ENCODE results near the gene ALG3. TPM values are rescaled to one million over a fixed set of nuclear protein-coding genes. Genes with fewer than 3 reads are reported as not detected.
"Not testable (repeated sequence)": the region's sequence is repeated elsewhere in the genome, so short reads cannot be mapped to it uniquely, and the experiment has no call there.

ALG3 gene
- polyA plus RNA-seq (ENCODE audit: insufficient read length in 4 of 4), result 10 to 100 TPM; 29.2 to 40.6 (median 36.8) TPM

DNA sequence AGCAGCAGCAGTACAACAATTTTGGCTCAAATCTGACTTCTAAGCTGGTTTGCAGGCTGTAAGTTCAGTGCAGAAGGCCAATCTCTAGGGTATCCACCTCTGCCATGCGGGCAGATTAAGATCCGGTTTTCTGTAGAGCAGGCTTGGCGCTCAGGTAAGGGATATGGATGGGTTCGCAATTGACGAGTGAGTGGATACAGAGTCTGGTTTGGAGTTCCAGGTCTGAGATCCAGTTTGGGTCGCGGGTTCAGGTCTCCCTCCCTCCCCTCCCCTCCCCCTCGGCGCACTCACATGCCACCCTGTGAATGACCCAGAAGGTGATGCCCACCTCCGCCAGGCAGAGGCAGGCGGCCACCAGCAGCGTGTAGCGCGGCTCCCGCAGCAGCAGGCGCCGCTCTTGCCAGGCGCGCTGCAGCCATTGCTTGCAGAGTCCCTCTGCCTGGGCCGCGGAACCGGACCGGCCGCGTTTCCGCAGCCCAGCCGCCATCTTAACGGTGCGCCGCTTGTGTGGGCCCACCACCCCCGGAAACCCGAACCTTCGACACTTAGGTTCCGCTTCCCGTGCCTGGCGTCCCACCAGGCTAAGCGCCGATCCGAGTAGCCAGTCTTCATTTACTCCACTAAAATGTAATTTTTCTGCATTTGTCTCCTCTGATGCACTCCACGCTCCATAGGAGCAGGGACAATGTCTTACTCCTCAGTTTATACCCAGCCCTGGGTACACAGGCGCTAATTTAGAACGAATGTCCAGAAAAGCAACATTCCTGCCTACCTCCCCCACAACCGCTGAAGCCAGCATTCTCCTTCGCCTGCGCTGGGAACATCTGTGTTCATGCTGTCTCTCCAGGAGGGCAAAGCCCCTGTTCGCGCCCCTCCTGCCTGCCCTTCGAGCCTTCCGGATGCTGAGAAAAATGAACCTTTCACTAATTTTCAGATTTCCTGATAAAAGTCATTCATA lies at the start of gene ALG3:
ALG3 (minus strand) TSS at position 509 of the 958 bp plus-strand sequence; CDS start at position 487, 22 bp downstream.
- peak; percentile 73 to 85 (median 75) for DNase-seq (ENCODE audit: low read depth in 4 of 4, low spot score in 3 of 4)

DNA sequence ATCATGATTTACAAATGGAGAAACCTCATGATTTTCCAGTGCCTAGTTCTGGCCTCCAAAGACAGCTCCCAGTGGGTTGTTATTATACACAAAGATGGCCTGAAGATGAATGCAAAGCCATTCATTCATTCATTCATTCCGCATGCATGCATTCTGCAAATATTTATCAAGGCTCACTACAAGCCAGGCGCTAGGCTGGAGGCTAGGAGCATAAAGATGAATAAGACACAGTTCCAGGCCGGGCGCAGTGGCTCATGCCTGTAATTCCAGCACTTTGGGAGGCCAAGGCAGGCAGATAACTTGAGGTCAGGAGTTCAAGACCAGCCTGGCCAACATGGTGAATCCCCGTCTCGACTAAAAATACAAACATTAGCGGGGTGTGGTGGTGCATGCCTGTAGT lies 47.9 kb upstream of the ALG3 start:
- DNase-seq (ENCODE audit: low read depth in 4 of 4, low spot score in 3 of 4), result no peak

DNA sequence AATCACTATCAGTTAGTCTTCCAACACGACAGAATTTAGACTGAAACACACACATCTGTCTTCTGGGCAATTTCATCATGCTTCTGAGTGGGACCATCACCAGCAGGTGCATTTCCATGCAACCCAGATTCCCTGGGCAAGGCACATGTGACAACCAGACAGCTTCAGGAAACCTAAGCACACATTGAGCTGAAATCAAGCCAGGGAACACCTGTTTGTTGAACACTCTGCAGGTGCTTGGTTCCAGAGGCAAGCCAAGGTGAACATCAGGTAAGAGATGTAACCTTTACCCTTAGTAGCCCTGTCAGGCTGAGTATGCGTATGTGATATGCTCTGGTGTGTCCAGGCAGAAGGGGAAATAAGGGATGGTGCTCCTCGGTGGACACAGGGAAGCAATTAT lies 47.0 kb upstream of the ALG3 start:
- no peak for DNase-seq (ENCODE audit: low read depth in 4 of 4, low spot score in 3 of 4)

DNA sequence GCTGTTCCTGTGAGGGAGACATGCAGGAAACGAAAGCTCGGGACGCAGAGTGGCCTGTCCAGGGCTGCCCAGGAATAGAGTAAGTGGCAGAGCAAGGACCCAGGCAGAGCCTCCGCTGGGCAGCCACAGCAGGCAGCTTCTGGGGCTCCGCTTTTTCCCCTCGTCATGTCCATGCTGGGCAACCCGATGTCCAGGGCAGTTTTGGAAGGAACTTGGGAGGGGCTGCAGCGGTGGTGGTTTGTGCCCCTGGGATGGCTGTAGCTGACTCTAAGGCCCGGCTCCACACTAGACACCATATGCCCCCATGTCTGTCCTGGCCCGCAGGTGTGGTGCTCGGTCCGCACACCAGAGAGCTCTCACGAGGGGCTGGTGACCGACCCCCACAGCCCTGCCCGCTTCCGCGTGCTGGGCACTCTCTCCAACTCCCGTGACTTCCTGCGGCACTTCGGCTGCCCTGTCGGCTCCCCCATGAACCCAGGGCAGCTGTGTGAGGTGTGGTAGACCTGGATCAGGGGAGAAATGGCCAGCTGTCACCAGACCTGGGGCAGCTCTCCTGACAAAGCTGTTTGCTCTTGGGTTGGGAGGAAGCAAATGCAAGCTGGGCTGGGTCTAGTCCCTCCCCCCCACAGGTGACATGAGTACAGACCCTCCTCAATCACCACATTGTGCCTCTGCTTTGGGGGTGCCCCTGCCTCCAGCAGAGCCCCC lies 43.1 kb upstream of the ALG3 start:
- no peak for DNase-seq (ENCODE audit: low read depth in 4 of 4, low spot score in 3 of 4)

DNA sequence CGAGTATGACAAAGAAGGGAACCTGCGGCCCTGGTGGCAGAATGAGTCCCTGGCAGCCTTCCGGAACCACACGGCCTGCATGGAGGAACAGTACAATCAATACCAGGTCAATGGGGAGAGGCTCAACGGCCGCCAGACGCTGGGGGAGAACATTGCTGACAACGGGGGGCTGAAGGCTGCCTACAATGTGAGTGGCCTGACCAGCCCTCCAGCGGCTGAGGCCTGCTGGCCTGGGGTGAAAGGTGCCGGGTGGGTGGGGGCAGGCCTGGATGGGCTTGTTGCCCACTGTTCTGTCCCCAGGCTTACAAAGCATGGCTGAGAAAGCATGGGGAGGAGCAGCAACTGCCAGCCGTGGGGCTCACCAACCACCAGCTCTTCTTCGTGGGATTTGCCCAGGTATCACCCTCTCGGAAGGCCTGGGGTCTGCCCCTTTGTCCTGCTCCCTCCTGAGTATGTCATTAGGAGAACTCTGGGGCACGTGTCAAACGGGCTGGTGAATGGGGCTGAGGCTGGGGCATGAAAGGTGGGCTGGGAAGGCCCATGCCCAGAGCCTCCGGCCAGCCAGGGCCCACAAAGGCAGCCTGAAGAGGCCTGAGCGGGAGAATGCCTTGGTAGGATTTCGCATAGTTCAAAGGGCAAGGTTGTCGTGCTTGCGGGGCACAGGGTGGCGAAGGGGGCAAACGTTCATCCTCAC lies 42.4 kb upstream of the ALG3 start:
- no peak for DNase-seq (ENCODE audit: low read depth in 4 of 4, low spot score in 3 of 4)

DNA sequence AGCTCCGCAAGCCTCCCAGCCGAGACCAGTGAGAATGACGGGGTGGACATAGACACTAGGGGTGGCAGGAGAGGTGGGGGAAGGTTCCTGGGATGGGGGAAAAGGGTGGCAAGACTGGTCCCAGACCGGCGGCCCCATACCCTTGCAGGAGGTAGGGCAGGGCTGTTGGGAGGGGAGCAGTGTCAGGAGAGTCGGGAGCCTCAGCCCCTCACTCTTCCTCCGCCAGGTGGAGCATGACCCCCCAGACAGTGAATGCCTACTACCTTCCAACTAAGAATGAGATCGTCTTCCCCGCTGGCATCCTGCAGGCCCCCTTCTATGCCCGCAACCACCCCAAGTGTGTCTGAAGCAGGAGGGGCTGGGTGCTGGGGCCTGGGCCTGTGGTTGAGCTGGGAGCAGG lies 41.6 kb upstream of the ALG3 start:
- no peak for DNase-seq (ENCODE audit: low read depth in 4 of 4, low spot score in 3 of 4)

DNA sequence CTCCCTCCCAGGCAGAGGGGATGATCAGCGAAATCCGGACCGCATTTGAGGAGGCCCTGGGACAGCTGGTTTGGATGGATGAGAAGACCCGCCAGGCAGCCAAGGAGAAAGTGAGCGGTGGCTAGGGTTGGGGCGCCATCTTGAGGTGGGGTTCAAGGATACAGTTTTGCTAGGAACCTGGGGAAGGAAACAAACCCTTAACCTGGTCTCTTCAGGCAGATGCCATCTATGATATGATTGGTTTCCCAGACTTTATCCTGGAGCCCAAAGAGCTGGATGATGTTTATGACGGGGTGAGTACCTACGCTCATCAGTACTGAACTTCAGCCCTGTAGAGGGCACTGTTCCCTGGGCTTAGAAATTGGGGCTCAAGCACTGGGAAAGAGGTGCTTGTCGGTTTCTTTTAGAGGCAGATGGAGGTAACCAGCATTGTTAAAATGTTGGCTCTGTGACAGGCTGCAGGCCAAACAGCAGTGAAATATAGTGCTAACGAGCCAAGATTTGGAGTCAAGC lies 40.7 kb upstream of the ALG3 start:
- no peak for DNase-seq (ENCODE audit: low read depth in 4 of 4, low spot score in 3 of 4)

DNA sequence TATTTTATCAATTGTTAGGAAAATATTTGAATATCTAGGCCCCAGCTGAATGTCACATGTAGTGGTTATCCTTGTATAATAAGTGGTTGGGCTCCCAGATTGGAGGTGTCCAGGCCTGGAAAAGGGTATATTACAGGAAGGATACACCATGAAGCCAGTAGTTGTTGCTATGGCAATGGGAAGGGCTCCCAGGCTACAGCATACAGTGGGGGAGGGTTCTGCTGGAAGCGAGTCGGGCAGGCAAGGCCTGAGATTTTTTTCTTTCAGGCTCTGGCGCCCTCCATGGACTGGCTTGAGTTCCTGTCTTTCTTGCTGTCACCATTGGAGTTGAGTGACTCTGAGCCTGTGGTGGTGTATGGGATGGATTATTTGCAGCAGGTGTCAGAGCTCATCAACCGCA lies 35.9 kb upstream of the ALG3 start:
- DNase-seq (ENCODE audit: low read depth in 4 of 4, low spot score in 3 of 4), result peak in 2 of 4 donors; percentile 38 to 47

DNA sequence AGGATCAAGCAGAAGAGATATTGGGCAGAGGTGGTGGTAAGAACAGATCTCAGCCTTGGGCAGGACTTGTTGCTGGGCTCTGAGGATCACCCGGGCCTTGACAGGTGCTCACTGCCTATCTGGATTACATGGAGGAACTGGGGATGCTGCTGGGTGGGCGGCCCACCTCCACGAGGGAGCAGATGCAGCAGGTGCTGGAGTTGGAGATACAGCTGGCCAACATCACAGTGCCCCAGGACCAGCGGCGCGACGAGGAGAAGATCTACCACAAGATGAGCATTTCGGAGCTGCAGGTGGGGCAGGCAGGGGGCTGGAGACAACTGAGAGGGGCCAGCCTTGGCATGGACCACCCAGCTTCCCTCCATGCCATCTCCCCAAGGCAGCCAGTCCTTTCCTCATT lies 34.9 kb upstream of the ALG3 start:
- no peak for DNase-seq (ENCODE audit: low read depth in 4 of 4, low spot score in 3 of 4)

DNA sequence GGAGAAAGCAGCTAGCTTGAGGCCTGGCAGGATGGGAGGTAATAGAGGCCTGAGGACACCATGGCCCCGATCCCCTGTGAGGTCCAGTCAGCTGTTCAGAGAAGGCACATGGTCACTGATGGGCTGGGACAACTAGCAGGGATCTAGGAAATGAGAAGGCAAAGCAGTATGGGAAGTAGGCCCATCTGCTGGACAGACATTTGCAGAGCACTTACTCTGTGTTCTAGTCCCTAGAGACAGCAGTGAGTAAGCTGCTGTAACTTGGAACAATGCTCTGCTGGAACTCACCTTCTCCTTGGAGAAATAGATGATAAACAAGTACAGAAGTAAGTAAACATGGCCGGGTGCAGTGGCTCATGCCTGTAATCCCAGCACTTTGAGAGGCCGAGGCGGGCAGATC lies 34.2 kb upstream of the ALG3 start:
- DNase-seq (ENCODE audit: low read depth in 4 of 4, low spot score in 3 of 4), result no peak

DNA sequence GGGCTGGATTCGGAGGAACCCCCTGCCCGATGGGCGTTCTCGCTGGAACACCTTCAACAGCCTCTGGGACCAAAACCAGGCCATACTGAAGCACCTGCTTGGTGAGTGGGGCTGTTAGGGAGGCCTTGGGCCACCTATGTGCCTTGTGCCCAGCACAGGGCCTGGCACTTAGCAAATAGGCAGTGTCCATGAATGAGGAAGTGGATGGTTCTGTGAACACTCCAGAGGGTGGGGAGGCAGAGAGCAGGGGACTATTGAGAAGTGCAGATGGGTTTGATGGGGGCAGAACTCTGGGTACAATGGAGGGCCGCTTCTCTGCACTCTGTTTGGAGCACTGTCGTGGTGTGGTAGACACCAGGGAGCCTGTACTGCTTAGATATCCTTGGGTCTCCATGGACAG lies 28.6 kb upstream of the ALG3 start:
- DNase-seq (ENCODE audit: low read depth in 4 of 4, low spot score in 3 of 4), result no peak

DNA sequence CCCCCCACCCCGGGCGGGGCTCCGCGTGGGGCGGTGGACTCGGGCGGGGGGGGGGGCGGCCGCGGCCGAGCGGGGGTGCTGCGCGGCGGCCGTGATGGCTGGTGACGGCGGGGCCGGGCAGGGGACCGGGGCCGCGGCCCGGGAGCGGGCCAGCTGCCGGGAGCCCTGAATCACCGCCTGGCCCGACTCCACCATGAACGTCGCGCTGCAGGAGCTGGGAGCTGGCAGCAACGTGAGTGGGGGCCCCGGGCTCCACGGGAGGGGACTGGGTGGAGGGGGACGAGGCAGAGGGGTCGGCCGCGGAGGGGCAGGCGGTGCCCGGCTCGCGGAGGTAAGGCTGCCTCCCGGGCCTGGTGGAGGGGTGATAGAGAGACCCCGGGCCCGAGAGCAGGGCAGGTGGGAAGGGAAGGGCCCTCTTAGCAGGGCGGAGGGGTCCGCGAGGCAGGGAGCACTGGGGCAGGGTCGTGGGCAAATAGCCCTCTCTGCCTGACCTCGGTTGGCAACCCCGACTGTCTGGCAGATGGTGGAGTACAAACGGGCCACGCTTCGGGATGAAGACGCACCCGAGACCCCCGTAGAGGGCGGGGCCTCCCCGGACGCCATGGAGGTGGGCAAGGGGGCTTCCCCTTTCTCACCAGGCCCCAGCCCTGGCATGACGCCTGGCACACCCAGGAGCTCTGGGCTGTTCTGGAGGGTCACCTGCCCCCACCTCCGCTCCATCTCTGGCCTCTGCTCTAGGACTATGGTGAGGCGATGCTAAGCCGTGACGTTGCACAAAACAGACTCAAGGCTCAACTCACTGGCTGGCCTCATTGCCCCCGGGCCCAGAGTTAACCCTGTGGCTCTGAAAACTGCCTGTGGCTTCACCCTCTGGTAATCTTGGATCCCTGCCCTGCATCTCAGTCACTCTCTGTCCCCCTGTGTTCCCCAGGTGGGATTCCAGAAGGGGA lies 27.5 kb upstream of the ALG3 start, which contains the start of gene ECE2:
ECE2 (plus strand) TSS at position 62 of the 950 bp plus-strand sequence; CDS start at position 194, 132 bp downstream.
- DNase-seq (ENCODE audit: low read depth in 4 of 4, low spot score in 3 of 4), result no peak

DNA sequence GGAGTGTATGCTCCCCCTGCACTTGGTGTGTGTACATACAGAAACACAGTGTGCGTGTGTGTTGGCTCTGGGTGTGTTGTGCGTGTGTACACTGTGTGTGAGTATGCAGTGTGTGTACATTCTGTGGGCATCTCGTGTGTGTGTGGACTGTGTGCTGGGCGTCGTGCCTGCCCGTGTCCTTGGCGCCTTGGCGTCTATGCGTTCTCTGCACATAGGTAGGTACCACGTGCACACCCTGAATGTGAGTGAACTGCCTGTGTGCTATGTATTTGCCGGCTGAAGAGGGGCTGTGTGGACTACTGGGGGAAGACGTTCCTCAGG lies 26.6 kb upstream of the ALG3 start:
- no peak for DNase-seq (ENCODE audit: low read depth in 4 of 4, low spot score in 3 of 4)

DNA sequence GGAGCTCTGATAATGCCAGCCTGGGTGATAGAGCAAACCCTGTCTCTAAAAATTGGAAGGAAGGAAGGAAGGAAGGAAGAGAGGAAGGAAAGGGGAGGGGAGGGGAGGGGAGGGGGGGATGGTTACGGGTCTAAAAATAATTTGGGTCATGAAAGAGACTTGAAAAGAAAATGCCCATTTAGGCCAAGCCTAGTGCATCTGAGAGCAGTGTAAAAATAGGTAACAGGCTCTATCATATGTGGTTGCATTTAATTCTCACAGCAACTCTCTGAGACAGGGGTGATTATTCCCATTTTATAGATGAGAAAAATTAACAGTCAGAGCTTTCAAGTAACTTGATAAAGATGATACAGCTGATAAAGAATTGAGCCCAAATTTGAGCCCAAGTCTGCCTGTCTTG lies 23.5 kb upstream of the ALG3 start:
- DNase-seq (ENCODE audit: low read depth in 4 of 4, low spot score in 3 of 4), result no peak

DNA sequence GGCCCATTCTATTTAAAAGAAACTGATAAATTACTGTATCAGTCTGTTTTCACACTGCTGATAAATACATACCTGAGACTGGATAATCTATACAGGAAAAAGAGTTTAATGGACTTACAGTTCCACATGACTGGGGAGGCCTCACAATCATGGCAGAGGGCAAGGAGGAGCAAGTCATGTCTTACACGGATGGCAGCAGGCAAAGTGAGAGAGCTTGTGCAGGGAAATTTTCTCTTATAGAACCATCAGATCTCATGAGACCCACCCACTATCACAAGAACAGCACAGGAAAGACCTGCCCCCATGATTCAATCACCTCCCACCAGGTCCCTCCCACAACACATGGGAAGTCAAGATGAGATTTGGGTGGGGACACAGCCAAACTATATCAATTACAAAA lies 18.5 kb upstream of the ALG3 start:
- DNase-seq (ENCODE audit: low read depth in 4 of 4, low spot score in 3 of 4), result not testable (repeated sequence)

DNA sequence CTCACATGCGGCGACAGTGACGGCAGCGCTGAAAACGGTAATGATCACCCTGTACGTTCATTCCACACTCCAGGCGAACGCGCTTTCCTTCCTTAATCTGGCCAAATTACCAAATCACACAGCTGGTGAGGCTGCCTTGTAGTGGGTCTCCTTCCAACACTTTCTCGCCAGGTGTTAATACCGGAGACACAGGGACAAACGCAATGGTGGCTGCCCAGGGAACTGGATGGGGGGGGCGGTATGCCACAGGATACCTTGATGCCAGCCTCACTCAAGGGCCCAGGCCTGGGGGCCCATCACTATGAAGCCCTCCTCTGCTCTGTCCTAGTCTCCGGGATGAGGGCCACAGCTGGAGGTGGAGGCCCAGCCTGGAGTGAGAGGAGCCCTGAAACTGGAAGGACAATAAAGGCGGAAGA lies 14.0 kb upstream of the ALG3 start:
- no peak for DNase-seq (ENCODE audit: low read depth in 4 of 4, low spot score in 3 of 4)

DNA sequence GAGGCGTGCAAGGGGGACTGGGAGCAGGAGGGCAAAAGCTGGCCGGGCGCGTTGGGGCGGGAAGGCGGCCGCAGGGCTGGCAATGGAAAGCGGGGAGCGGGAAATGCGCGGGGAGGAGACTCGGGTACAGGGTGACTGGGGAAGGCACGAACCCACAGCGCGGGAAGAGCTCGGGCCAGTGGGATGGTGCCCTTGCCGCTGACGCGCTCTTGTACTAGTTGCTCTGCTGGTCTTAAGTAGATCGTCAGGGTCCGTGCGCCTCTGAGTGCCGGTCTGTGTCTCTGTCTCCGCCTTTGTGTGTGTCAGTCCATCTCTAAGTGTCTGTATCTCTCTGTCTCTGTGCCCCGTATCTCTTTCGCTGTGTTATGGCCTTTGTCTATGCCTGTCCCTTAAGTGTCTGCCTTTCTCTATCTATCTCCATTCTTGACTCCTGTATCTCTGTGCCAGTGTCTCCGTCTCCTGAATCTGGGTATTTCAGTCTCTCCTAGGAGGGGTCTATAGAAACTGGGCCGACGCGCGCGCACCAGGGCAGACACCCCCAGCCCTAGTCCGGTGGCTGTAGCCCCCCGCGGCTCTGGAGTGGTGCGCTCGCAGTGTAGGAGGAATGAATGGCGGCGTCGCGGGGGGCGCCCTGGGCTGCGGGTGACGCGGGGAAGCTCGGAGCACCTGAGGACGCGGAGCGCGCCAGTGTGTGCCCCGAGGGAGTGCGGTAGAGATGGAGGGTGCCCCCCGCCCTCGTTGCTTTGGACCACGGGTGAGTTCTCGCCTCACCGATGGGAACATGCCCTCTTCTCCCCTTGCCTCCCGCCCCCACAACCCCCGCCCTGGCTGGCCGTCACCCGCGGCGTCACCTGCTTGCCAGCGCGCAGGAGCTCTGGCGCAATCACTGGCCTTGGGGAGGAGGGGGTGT lies 13.3 kb upstream of the ALG3 start:
- DNase-seq (ENCODE audit: low read depth in 4 of 4, low spot score in 3 of 4), result no peak

DNA sequence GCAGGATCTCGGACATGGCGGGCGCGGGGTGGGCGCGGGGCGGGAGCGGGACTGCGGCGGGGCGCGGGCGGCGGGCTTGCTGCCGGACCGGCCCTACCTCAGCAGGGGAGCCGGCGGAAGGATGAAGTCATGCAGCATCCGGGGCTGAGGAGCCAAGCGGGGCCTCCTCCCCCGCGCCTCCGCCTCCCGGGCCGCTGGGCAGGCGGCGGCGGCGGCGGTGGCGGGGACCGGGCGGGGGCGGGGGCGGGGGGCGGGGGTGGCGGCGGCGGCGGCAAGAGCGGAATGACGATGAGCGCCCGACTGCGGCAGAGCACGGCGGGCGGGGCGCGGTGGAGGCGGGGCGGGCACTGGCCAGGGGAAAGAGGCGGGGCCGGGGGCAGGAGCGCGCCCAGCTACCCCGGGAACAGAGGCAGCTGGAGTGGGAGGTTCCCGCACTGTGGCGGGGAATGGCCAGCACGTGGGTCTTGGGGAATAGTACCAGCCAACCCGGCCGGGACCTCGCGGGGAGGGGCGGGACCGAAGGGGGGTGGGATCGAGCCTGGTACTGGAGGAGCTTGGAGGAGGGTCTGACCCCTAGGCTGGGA lies 12.6 kb upstream of the ALG3 start, which contains the start of gene CAMK2N2:
CAMK2N2 (minus strand) TSS at position 284 of the 584 bp plus-strand sequence; CDS start at position 16, 268 bp downstream.
- DNase-seq (ENCODE audit: low read depth in 4 of 4, low spot score in 3 of 4), result no peak

Measured in right renal pelvis (tissue), 4 donors.